K562 (cell line): ENCODE measurements around the gene FXYD3. TPM values are rescaled to one million over a fixed set of nuclear protein-coding genes. Genes with fewer than 3 reads are reported as not detected.

ENCODE experiments used
- CHD4 ChIP-seq: fragments of 200-600 bp; sonication (generic); IDR thresholded peaks from 3 replicates; pipeline ENCODE4 v1.6.1; 2012; ENCODE audit warnings: low read depth, mild to moderate bottlenecking, mixed read lengths, low read length, inconsistent platforms; ENCODE audit not compliant: insufficient read depth, insufficient replicate concordance, poor library complexity, severe bottlenecking
- HMGN3 ChIP-seq: IDR thresholded peaks from 2 replicates; pipeline ENCODE4 v1.6.1; 2011; ENCODE audit warnings: borderline replicate concordance, low read depth, mild to moderate bottlenecking, mixed read lengths, low read length; ENCODE audit not compliant: insufficient read length; ENCODE audit errors: extremely low read depth
- KDM5B ChIP-seq: fragments of 200-600 bp; sonication (generic); IDR thresholded peaks from 2 replicates; pipeline ENCODE4 v1.6.1; 2012; ENCODE audit warnings: low read depth, mild to moderate bottlenecking, moderate library complexity, low read length, control low read depth, inconsistent platforms; ENCODE audit not compliant: insufficient replicate concordance
- MEF2A ChIP-seq: IDR thresholded peaks from 2 replicates; pipeline ENCODE4 v1.6.1; 2011; ENCODE audit warnings: low read depth, mild to moderate bottlenecking, low read length, moderate library complexity; ENCODE audit not compliant: control insufficient read depth
- NFE2L1 ChIP-seq: fragments of 450-650 bp; IDR thresholded peaks from 2 replicates; pipeline ENCODE4 v1.6.1; 2016; ENCODE audit warnings: missing genetic modification characterization, low read depth, mild to moderate bottlenecking, missing compliant biosample characterization, moderate library complexity, borderline replicate concordance
- ZNF133 ChIP-seq: fragments of 250-450 bp; sonication (Bioruptor Pico); IDR thresholded peaks from 2 replicates; pipeline ENCODE4 v1.4.0; 2020; ENCODE audit warnings: mild to moderate bottlenecking
- ZNF75A ChIP-seq: fragments of 450-650 bp; formaldehyde crosslinking; IDR thresholded peaks from 2 replicates; pipeline ENCODE4 v1.4.0; 2020; ENCODE audit warnings: mild to moderate bottlenecking
- polyA plus RNA-seq, 8 experiments: library from polyadenylated mRNA; depleted of rRNA in 4 of 8; stranded (reverse) in 5 of 8; unstranded in 3 of 8; fragments of >200 nt; fragmentation: Nextera tagmentation in 2 of 8; fragmentation: Illumina TruSeq in 1 of 8; extraction: Ambion mirVana in 2 of 8; extraction: Trizol in 1 of 8; gene quantifications; 2 replicates each; pipeline versions ENCODE4 v1.2.1 to v1.2.3, GENCODE V29; 2011 to 2014; ENCODE audit warnings: inconsistent platforms in 1 of 8, missing spikeins in 1 of 8
- total RNA-seq, 7 experiments: library from RNA; depleted of rRNA in 6 of 7; stranded (reverse); fragments of >200 nt in 6 of 7; fragmentation: Illumina TruSeq in 2 of 7; extraction: Trizol in 2 of 7; gene quantifications; 2 replicates each; pipeline versions ENCODE4 v1.2.1 to v1.2.3, GENCODE V29; 2011 to 2021; ENCODE audit warnings: low replicate concordance in 1 of 7
- TF ChIP-seq, protein P1 (sequence below): fragments of 450-650 bp; IDR thresholded peaks from 2 replicates; pipeline ENCODE4 v1.6.1; 2014; ENCODE audit warnings: low read depth, mild to moderate bottlenecking, moderate library complexity, borderline replicate concordance
- TF ChIP-seq, protein P2 (sequence below): fragments of 450-650 bp; IDR thresholded peaks from 2 replicates; pipeline ENCODE4 v1.7.1; 2018; ENCODE audit warnings: mild to moderate bottlenecking, low read depth; ENCODE audit not compliant: partially characterized antibody
- TF ChIP-seq, protein P3 (sequence below): sonication (generic); formaldehyde crosslinking; IDR thresholded peaks from 2 replicates; pipeline ENCODE4 v1.8.1; 2022; ENCODE audit warnings: missing genetic modification reagents
- TF ChIP-seq, protein P4 (sequence below): fragments of 450-650 bp; conservative IDR thresholded peaks from 2 replicates; pipeline ENCODE4 v1.6.1; 2016; ENCODE audit warnings: missing genetic modification characterization, low read depth, mild to moderate bottlenecking, control low read depth, missing compliant biosample characterization
- TF ChIP-seq, protein P5 (sequence below): fragments of 250-450 bp; sonication (Bioruptor Pico); IDR thresholded peaks from 2 replicates; pipeline ENCODE4 v1.5.0; 2021
- TF ChIP-seq, protein P6 (sequence below): fragments of 450-650 bp; formaldehyde crosslinking; IDR thresholded peaks from 2 replicates; pipeline ENCODE4 v1.4.0; 2020; ENCODE audit warnings: mild to moderate bottlenecking, moderate library complexity

Gene FXYD3
- total and polyA plus RNA-seq, 9 of the 15 experiments (the other 6 are each of a cell fraction or from before 2014, with no cell fraction given), result 0.24 TPM; not detected in 8

DNA sequence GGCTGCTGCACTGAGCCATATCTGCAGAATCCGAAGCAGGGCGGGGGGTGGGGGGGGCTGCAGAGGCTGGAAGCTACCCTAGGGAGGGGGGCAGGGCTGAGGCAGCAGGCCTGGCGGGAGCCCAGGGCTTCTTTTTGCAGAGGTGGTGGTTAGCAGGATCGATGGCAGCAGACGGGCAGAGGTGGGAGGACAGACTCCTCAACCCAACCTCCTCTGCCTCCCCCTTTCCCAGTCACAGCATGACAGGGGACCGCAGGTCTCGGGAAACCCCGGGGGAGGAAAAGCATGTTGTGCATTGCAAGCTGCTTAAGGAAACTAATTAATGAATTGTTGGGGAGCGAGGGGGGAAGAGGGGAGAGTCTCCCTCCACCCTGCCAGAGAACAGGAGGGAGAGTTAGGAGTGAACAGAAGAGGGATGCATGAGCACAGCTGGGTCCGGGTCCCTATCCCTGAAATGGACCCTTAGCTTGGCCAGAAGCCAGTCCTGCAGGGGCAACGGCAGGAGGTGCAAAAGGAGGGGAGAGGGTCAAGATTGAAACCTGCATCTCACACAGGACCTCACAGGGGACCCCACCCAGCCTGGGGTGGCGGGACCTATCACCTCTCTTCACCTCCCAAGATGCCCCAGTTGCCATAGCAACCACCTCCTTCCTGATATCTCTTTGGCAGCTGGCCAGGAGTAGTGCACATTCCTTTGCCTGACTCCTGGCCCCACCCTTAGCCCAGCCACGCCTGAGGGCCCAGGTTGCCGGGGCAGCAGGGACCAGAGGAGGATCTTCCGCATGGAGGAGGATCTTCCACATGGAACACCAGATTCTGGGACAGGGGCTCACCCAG lies 29.2 kb downstream of the FXYD3 start (continued):
- TF ChIP-seq, protein P1, sequence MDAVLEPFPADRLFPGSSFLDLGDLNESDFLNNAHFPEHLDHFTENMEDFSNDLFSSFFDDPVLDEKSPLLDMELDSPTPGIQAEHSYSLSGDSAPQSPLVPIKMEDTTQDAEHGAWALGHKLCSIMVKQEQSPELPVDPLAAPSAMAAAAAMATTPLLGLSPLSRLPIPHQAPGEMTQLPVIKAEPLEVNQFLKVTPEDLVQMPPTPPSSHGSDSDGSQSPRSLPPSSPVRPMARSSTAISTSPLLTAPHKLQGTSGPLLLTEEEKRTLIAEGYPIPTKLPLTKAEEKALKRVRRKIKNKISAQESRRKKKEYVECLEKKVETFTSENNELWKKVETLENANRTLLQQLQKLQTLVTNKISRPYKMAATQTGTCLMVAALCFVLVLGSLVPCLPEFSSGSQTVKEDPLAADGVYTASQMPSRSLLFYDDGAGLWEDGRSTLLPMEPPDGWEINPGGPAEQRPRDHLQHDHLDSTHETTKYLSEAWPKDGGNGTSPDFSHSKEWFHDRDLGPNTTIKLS, result no peak
- no peak for TF ChIP-seq ZNF133
- no peak for TF ChIP-seq NFE2L1 (tag)
- TF ChIP-seq, protein P2, sequence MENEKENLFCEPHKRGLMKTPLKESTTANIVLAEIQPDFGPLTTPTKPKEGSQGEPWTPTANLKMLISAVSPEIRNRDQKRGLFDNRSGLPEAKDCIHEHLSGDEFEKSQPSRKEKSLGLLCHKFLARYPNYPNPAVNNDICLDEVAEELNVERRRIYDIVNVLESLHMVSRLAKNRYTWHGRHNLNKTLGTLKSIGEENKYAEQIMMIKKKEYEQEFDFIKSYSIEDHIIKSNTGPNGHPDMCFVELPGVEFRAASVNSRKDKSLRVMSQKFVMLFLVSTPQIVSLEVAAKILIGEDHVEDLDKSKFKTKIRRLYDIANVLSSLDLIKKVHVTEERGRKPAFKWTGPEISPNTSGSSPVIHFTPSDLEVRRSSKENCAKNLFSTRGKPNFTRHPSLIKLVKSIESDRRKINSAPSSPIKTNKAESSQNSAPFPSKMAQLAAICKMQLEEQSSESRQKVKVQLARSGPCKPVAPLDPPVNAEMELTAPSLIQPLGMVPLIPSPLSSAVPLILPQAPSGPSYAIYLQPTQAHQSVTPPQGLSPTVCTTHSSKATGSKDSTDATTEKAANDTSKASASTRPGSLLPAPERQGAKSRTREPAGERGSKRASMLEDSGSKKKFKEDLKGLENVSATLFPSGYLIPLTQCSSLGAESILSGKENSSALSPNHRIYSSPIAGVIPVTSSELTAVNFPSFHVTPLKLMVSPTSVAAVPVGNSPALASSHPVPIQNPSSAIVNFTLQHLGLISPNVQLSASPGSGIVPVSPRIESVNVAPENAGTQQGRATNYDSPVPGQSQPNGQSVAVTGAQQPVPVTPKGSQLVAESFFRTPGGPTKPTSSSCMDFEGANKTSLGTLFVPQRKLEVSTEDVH, result no peak
- TF ChIP-seq, protein P3, sequence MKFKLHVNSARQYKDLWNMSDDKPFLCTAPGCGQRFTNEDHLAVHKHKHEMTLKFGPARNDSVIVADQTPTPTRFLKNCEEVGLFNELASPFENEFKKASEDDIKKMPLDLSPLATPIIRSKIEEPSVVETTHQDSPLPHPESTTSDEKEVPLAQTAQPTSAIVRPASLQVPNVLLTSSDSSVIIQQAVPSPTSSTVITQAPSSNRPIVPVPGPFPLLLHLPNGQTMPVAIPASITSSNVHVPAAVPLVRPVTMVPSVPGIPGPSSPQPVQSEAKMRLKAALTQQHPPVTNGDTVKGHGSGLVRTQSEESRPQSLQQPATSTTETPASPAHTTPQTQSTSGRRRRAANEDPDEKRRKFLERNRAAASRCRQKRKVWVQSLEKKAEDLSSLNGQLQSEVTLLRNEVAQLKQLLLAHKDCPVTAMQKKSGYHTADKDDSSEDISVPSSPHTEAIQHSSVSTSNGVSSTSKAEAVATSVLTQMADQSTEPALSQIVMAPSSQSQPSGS (CRISPR knock-in tag), result no peak
- TF ChIP-seq KDM5B, result no peak
- TF ChIP-seq, protein P4, sequence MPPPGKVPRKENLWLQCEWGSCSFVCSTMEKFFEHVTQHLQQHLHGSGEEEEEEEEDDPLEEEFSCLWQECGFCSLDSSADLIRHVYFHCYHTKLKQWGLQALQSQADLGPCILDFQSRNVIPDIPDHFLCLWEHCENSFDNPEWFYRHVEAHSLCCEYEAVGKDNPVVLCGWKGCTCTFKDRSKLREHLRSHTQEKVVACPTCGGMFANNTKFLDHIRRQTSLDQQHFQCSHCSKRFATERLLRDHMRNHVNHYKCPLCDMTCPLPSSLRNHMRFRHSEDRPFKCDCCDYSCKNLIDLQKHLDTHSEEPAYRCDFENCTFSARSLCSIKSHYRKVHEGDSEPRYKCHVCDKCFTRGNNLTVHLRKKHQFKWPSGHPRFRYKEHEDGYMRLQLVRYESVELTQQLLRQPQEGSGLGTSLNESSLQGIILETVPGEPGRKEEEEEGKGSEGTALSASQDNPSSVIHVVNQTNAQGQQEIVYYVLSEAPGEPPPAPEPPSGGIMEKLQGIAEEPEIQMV (tag), result no peak
- TF ChIP-seq ZNF75A, result no peak
- TF ChIP-seq, protein P5, sequence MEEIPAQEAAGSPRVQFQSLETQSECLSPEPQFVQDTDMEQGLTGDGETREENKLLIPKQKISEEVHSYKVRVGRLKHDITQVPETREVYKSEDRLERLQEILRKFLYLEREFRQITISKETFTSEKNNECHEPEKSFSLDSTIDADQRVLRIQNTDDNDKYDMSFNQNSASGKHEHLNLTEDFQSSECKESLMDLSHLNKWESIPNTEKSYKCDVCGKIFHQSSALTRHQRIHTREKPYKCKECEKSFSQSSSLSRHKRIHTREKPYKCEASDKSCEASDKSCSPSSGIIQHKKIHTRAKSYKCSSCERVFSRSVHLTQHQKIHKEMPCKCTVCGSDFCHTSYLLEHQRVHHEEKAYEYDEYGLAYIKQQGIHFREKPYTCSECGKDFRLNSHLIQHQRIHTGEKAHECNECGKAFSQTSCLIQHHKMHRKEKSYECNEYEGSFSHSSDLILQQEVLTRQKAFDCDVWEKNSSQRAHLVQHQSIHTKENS (CRISPR knock-in tag), result no peak
- TF ChIP-seq HMGN3, result no peak
- no peak for TF ChIP-seq CHD4
- TF ChIP-seq, protein P6, sequence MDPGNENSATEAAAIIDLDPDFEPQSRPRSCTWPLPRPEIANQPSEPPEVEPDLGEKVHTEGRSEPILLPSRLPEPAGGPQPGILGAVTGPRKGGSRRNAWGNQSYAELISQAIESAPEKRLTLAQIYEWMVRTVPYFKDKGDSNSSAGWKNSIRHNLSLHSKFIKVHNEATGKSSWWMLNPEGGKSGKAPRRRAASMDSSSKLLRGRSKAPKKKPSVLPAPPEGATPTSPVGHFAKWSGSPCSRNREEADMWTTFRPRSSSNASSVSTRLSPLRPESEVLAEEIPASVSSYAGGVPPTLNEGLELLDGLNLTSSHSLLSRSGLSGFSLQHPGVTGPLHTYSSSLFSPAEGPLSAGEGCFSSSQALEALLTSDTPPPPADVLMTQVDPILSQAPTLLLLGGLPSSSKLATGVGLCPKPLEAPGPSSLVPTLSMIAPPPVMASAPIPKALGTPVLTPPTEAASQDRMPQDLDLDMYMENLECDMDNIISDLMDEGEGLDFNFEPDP (CRISPR knock-in tag), result no peak
- no peak for TF ChIP-seq MEF2A
